NCI-H748 (cell line): ENCODE data around the gene DRC7.

Experiments
- DNase-seq: peaks from one replicate; lab custom pipeline; 2025; ENCODE audit not compliant: unreplicated experiment; lab: John Stamatoyannopoulos, UW

Gene DRC7

DNA sequence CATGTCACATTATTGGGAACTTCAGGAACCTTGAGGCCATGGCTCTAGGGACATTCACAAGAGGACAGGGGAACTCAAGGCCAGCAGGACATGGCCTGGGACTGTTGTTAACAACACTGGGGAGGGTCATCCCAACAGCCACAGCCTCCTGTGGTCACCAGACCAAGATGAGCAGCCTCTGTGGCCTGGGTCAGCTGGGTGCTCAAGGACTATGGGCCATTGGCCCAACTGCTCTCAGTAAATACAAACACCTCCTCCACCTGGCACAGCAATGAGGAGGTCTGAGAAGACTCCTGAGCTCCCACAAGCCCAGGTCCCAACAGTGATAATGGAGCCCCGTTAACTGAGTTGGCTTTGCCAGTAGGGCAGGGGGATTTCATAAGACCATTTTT is 86.7 kb downstream of the DRC7 start:
- DNase-seq, result no peak
